GM23338 (cell line): ENCODE measurements around the gene UBP1. TPM values are rescaled to one million over a fixed set of nuclear protein-coding genes. Genes with fewer than 3 reads are reported as not detected.

Experiments used
- ATAC-seq: fragments of 200-7000 bp; cut with Tn5 transposase; 3 replicates; pipeline ENCODE4 v1.9.1; 2020
- DNase-seq: peaks from one replicate; pipeline ENCODE4 v3.0.0-alpha.2; 2015; ENCODE audit warnings: low spot score
- H2AFZ ChIP-seq: fragments of 200-600 bp; sonication (generic); 2 replicates; pipeline ENCODE4 v1.8.0; 2016; ENCODE audit warnings: antibody characterized with exemption, mild to moderate bottlenecking, moderate library complexity
- H3F3A ChIP-seq: fragments of 200-600 bp; sonication (generic); replicated peaks from 2 replicates; pipeline ENCODE4 v1.8.0; 2017; ENCODE audit warnings: antibody characterized with exemption, mixed run types, low read depth
- H3K27ac ChIP-seq: fragments of 200-600 bp; sonication (generic); 2 replicates; pipeline ENCODE4 v1.6.1; 2016; ENCODE audit warnings: low read depth
- H3K27me3 ChIP-seq: fragments of 200-600 bp; sonication (generic); 2 replicates; pipeline ENCODE4 v1.8.0; 2016; ENCODE audit warnings: mild to moderate bottlenecking, mixed run types, moderate library complexity; ENCODE audit not compliant: insufficient read depth
- H3K36me3 ChIP-seq: fragments of 200-600 bp; sonication (generic); 2 replicates; pipeline ENCODE4 v1.8.0; 2016; ENCODE audit warnings: mild to moderate bottlenecking; ENCODE audit not compliant: insufficient read depth
- H3K4me1 ChIP-seq: fragments of 200-600 bp; sonication (generic); 2 replicates; pipeline ENCODE4 v1.8.0; 2016; ENCODE audit warnings: mild to moderate bottlenecking, moderate library complexity; ENCODE audit not compliant: insufficient read depth
- H3K4me2 ChIP-seq: fragments of 200-600 bp; sonication (generic); 2 replicates; pipeline ENCODE4 v1.7.1; 2017; ENCODE audit warnings: mixed run types
- H3K4me3 ChIP-seq: fragments of 200-600 bp; sonication (generic); 2 replicates; pipeline ENCODE4 v1.6.1; 2016; ENCODE audit warnings: mixed run types
- H3K79me2 ChIP-seq: fragments of 200-600 bp; sonication (generic); replicated peaks from 2 replicates; pipeline ENCODE4 v1.8.0; 2017; ENCODE audit warnings: mild to moderate bottlenecking; ENCODE audit not compliant: insufficient read depth
- H3K9me2 ChIP-seq: fragments of 200-600 bp; sonication (generic); 2 replicates; pipeline ENCODE4 v1.8.0; 2017; ENCODE audit not compliant: insufficient read depth
- H4K20me1 ChIP-seq: fragments of 200-600 bp; sonication (generic); replicated peaks from 2 replicates; pipeline ENCODE4 v1.8.0; 2017; ENCODE audit warnings: mild to moderate bottlenecking; ENCODE audit not compliant: insufficient read depth
- H3K27ac Mint-ChIP-seq: 2 replicates; pipeline ENCODE4 v1.8.0; 2020; ENCODE audit warnings: inconsistent platforms, mild to moderate bottlenecking, moderate library complexity, mixed read lengths
- H3K27me3 Mint-ChIP-seq: 3 replicates; pipeline ENCODE4 v1.8.0; 2022; ENCODE audit warnings: low read depth, mild to moderate bottlenecking, moderate library complexity, mixed read lengths, inconsistent platforms; ENCODE audit not compliant: insufficient read depth, poor library complexity
- H3K36me3 Mint-ChIP-seq: 3 replicates; pipeline ENCODE4 v1.8.0; 2021; ENCODE audit warnings: low read depth, mild to moderate bottlenecking, inconsistent platforms, moderate library complexity, mixed read lengths
- H3K4me1 Mint-ChIP-seq: 3 replicates; pipeline ENCODE4 v1.8.0; 2020; ENCODE audit warnings: mild to moderate bottlenecking, inconsistent platforms, mixed read lengths
- H3K4me3 Mint-ChIP-seq: 3 replicates; pipeline ENCODE4 v1.8.0; 2021; ENCODE audit warnings: moderate library complexity, mild to moderate bottlenecking, inconsistent platforms, mixed read lengths
- H3K9me3 Mint-ChIP-seq: 3 replicates; pipeline ENCODE4 v1.8.0; 2020; ENCODE audit warnings: moderate library complexity, mild to moderate bottlenecking, inconsistent platforms, mixed read lengths
- CREB1 ChIP-seq: fragments of 250-450 bp; sonication (Bioruptor Pico); IDR thresholded peaks from 2 replicates; pipeline ENCODE4 v1.5.0; 2020; ENCODE audit warnings: low read depth, mild to moderate bottlenecking, moderate library complexity
- CTCF ChIP-seq, 2 experiments: fragments of 200-600 bp in 1 of 2; sonication (generic) in 1 of 2; conservative IDR thresholded peaks; 2 replicates each; pipeline versions ENCODE4 v1.5.1 to v1.6.1; 2016 to 2017; ENCODE audit warnings: antibody characterized with exemption in 2 of 2, low read depth in 2 of 2, mild to moderate bottlenecking in 2 of 2, moderate library complexity in 1 of 2
- ETS1 ChIP-seq: IDR thresholded peaks from 2 replicates; pipeline ENCODE4 v1.6.1; 2016; ENCODE audit warnings: antibody characterized with exemption
- EZH2 ChIP-seq: fragments of 200-600 bp; sonication (generic); IDR thresholded peaks from one replicate; pipeline ENCODE4 v1.8.0; 2017; ENCODE audit warnings: antibody characterized with exemption, mild to moderate bottlenecking, low read depth; ENCODE audit not compliant: unreplicated experiment
- EZH2phosphoT487 ChIP-seq: fragments of 200-600 bp; sonication (generic); IDR thresholded peaks from one replicate; pipeline ENCODE4 v1.8.1; 2018; ENCODE audit warnings: antibody characterized with exemption; ENCODE audit not compliant: unreplicated experiment
- JUNB ChIP-seq: IDR thresholded peaks from one replicate; pipeline ENCODE4 v1.6.1; 2016; ENCODE audit warnings: antibody characterized with exemption; ENCODE audit not compliant: unreplicated experiment
- NANOG ChIP-seq: IDR thresholded peaks from 2 replicates; pipeline ENCODE4 v1.6.1; 2016; ENCODE audit warnings: antibody characterized with exemption, borderline replicate concordance
- POLR2AphosphoS5 ChIP-seq: IDR thresholded peaks from 2 replicates; pipeline ENCODE4 v1.6.1; 2016; ENCODE audit warnings: antibody characterized with exemption, low read depth
- REST ChIP-seq: IDR thresholded peaks from one replicate; pipeline ENCODE4 v1.6.1; 2018; ENCODE audit warnings: antibody characterized with exemption; ENCODE audit not compliant: unreplicated experiment
- STAT1 ChIP-seq: IDR thresholded peaks from one replicate; pipeline ENCODE4 v1.6.1; 2016; ENCODE audit warnings: antibody characterized with exemption; ENCODE audit not compliant: unreplicated experiment
- ZNF114 ChIP-seq: fragments of 250-450 bp; sonication (Bioruptor Pico); IDR thresholded peaks from 2 replicates; pipeline ENCODE4 v1.5.0; 2020; ENCODE audit warnings: mild to moderate bottlenecking, moderate library complexity
- ZNF331 ChIP-seq: fragments of 250-450 bp; sonication (Bioruptor Pico); IDR thresholded peaks from 2 replicates; pipeline ENCODE4 v1.5.0; 2020; ENCODE audit warnings: low read depth, mild to moderate bottlenecking, moderate library complexity
- polyA plus RNA-seq: library from polyadenylated mRNA; unstranded; fragments of >200 nt; fragmentation: Nextera tagmentation; extraction: Ambion mirVana; gene quantifications from 2 replicates; pipeline ENCODE4 v1.2.1, GENCODE V29; 2016
- total RNA-seq: library from RNA; depleted of rRNA; stranded (reverse); fragments of >200 nt; shearing (Covaris generic); gene quantifications from 2 replicates; pipeline ENCODE4 v1.2.3, GENCODE V29; 2014

The UBP1 gene
- total and polyA plus RNA-seq, 2 experiments from 2014 or later: 16.8 to 66.8 TPM

GRCh38 chr3:33473813-33474212, 33.6 kb upstream of the UBP1 start (continued):
- no peak for TF ChIP-seq REST
- TF ChIP-seq EZH2phosphoT487: no peak

- Mint-ChIP-seq H3K27ac (peak overlapping the region; percentile 74; the same call in 1 of the 2 replicates), H3K4me3 (no peak overlapping the region)
- no peak for TF ChIP-seq CREB1 (CRISPR knock-in tag)
- TF ChIP-seq ZNF114 (CRISPR knock-in tag): no peak
- TF ChIP-seq NANOG: no peak
- no peak for TF ChIP-seq EZH2
- no peak for TF ChIP-seq JUNB
- TF ChIP-seq EZH2phosphoT487: no peak
- TF ChIP-seq POLR2AphosphoS5: no peak
- TF ChIP-seq REST: no peak
- no peak for TF ChIP-seq CTCF (conservative IDR thresholded peaks at IDR 0.05; ENCODE audit: low read depth in 2 of 2)
- TF ChIP-seq ETS1: no peak
- TF ChIP-seq STAT1: no peak
- TF ChIP-seq ZNF331 (CRISPR knock-in tag): no peak
These were observed 27.6 kb upstream of the UBP1 start for GRCh38 chr3:33467786-33468185.

More at GRCh38 chr3:33467786-33468185, 27.6 kb upstream of the UBP1 start:
- H3F3A ChIP-seq: no peaks in the 10 kb centered on the region
- no peak overlapping the region for H3K4me2 ChIP-seq
- no peak overlapping the region for H2AFZ ChIP-seq
- no peaks in the 10 kb centered on the region for H3K4me1 ChIP-seq
- H3K27me3 Mint-ChIP-seq: no peaks in the 10 kb centered on the region
- H3K4me3 ChIP-seq: no peak overlapping the region
- H3K27me3 ChIP-seq: no peaks in the 10 kb centered on the region
- H3K9me3 Mint-ChIP-seq: peaks cover 62% of the 10 kb centered on the region
- ATAC-seq (no peak), DNase-seq (peak; percentile 9)
- no peak overlapping the region for H3K27ac ChIP-seq
- peaks cover 42% of the 10 kb centered on the region for H3K36me3 Mint-ChIP-seq
- H3K9me2 ChIP-seq: peaks cover 3% of the 10 kb centered on the region; the same call in 1 of the 2 replicates
- peaks cover 21% of the 10 kb centered on the region for H3K36me3 ChIP-seq
- no peaks in the 10 kb centered on the region; the same call in 2 of the 3 replicates for H3K4me1 Mint-ChIP-seq
- H4K20me1 ChIP-seq: no peaks in the 10 kb centered on the region
- H3K79me2 ChIP-seq: no peaks in the 10 kb centered on the region
